ENCODE data around the gene TTLL9. TPM values are rescaled to one million over a fixed set of nuclear protein-coding genes. Genes with fewer than 3 reads are reported as not detected.

The TTLL9 gene
- total RNA-seq, 4 donors from 2014 or later = 0.17 to 0.34 TPM; not detected in 2

GRCh38 chr20:31859266-31859997 lies 11.0 kb upstream of the TTLL9 start:
- DNase-seq (ENCODE audit: extremely low spot score) = no peak

DNA sequence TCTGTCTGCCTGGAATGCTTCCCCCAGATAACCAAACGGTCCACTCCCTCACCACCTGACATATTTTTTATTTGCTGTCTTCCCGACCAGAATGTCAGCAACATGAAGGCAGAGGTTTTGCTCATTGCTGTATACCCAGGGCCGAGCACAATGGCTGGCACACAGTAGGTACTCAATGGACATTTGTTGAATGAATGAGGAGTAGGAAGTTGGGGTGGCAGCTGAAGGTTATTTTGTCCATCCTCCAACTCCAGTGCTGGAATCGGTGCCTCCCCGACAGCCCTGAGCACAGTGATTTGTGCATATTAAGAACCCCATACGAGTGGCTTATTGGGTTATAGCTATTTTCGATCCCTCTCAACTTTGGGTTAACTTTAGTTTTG lies 10.4 kb upstream of the TTLL9 start:
- intact Hi-C loops (cut with DNase I) = loop anchor here (10.0 kb wide), 1 partner anchor 235 kb away; no protein-coding TSS in a partner anchor
- H3K36me3 ChIP-seq = no peaks in the 10 kb centered on the region
- WGBS = 72% methylated on average over 7 of the region's 7 CpGs
- no peak overlapping the region for H3K27ac ChIP-seq (replicated peaks in 1 of 4)
- no peak for TF ChIP-seq POLR2AphosphoS5 (IDR thresholded peaks at IDR 0.05)
- no peak for TF ChIP-seq POLR2A (IDR thresholded peaks at IDR 0.05; ENCODE audit: low read depth)
- no peak for TF ChIP-seq CTCF (IDR thresholded peaks at IDR 0.05)
- TF ChIP-seq EP300 (IDR thresholded peaks at IDR 0.05) = no peak
- no peaks in the 10 kb centered on the region for H3K9me3 ChIP-seq
- H3K4me3 ChIP-seq = peak overlapping the region in 1 of 4 donors; percentile 71
- DNase-seq (ENCODE audit: extremely low spot score) = no peak
- peaks cover 0 to 57% (median 6%) of the 10 kb centered on the region in 4 donors for H3K27me3 ChIP-seq
- peaks cover 20 to 25% (median 23%) of the 10 kb centered on the region in 4 donors for H3K4me1 ChIP-seq

More at GRCh38 chr20:31859266-31859997, 11.0 kb upstream of the TTLL9 start:
- Histone ChIP-seq H3K36me3 (no peaks in the 10 kb centered on the region), H3K27me3 (peaks cover 0 to 62% (median 6%) of the 10 kb centered on the region in 4 donors), H3K9me3 (no peaks in the 10 kb centered on the region), H3K4me3 (no peak overlapping the region), H3K4me1 (peaks cover 20 to 25% (median 23%) of the 10 kb centered on the region in 4 donors), H3K27ac (replicated peaks in 1 of 4) (no peak overlapping the region)
- TF ChIP-seq EP300 (IDR thresholded peaks at IDR 0.05) (no peak), POLR2AphosphoS5 (IDR thresholded peaks at IDR 0.05) (no peak), CTCF (IDR thresholded peaks at IDR 0.05) (no peak), POLR2A (IDR thresholded peaks at IDR 0.05; ENCODE audit: low read depth) (no peak)
- 98% methylated on average over 5 of the region's 5 CpGs for WGBS
- intact Hi-C loops (cut with DNase I) = loop anchor here (10.0 kb wide), 1 partner anchor 235 kb away; no protein-coding TSS in a partner anchor

GRCh38 chr20:31860390-31861134 lies 9.9 kb upstream of the TTLL9 start:
- DNase-seq (ENCODE audit: extremely low spot score) = no peak
- 15% methylated on average over 15 of the region's 15 CpGs for WGBS
- peaks cover 20 to 25% (median 23%) of the 10 kb centered on the region in 4 donors for H3K4me1 ChIP-seq
- H3K9me3 ChIP-seq = no peaks in the 10 kb centered on the region
- no peaks in the 10 kb centered on the region for H3K36me3 ChIP-seq
- H3K27ac ChIP-seq (replicated peaks in 1 of 4) = no peak overlapping the region
- H3K27me3 ChIP-seq = peaks cover 0 to 52% (median 6%) of the 10 kb centered on the region in 4 donors
- peak overlapping the region; percentile 59 to 71 (median 61) for H3K4me3 ChIP-seq
- TF ChIP-seq POLR2AphosphoS5 (IDR thresholded peaks at IDR 0.05) = no peak
- TF ChIP-seq EP300 (IDR thresholded peaks at IDR 0.05) = no peak
- TF ChIP-seq POLR2A (IDR thresholded peaks at IDR 0.05; ENCODE audit: low read depth) = no peak
- no peak for TF ChIP-seq CTCF (IDR thresholded peaks at IDR 0.05)
- intact Hi-C loops (cut with DNase I) = no loop called here

- DNase-seq (ENCODE audit: extremely low spot score) = no peak
- TF ChIP-seq CTCF (IDR thresholded peaks at IDR 0.05) (no peak), POLR2AphosphoS5 (IDR thresholded peaks at IDR 0.05) (no peak)
- H3K36me3 ChIP-seq = no peaks in the 10 kb centered on the region
- peaks cover 20 to 25% (median 23%) of the 10 kb centered on the region in 4 donors for H3K4me1 ChIP-seq
- peak overlapping the region; percentile 59 to 71 (median 61) for H3K4me3 ChIP-seq
- H3K27me3 ChIP-seq = peaks cover 0 to 47% (median 6%) of the 10 kb centered on the region in 4 donors
- no peaks in the 10 kb centered on the region for H3K9me3 ChIP-seq
- WGBS = no CpG with 5 or more reads among the region's 20 CpGs
- H3K27ac ChIP-seq (replicated peaks in 1 of 4) = no peak overlapping the region
- intact Hi-C loops (cut with DNase I) = no loop called here
Observed at GRCh38 chr20:31861135-31861384, 9.4 kb upstream of the TTLL9 start.
